Lower leg skin (tissue), 4 donors: ENCODE data around the gene CPLX4. TPM values are rescaled to one million over a fixed set of nuclear protein-coding genes. Genes with fewer than 3 reads are reported as not detected.

Experiments
- DNase-seq, 2 donors: peaks; one replicate each; pipeline ENCODE4 v3.0.0-alpha.2; 2019; ENCODE audit warnings: low spot score in 2 of 2
- H3K4me3 ChIP-seq: fragments of 200-600 bp; sonication (generic); 2 replicates; pipeline ENCODE4 v1.5.1; 2017; ENCODE audit warnings: mild to moderate bottlenecking, low read depth; ENCODE audit not compliant: poor library complexity, severe bottlenecking
- POLR2A ChIP-seq, 2 donors: fragments of 450-650 bp; IDR thresholded peaks; one replicate each; pipeline ENCODE4 v1.6.1; 2016 to 2017; ENCODE audit warnings: antibody characterized with exemption in 2 of 2, mild to moderate bottlenecking in 1 of 2, moderate library complexity in 1 of 2
- WGBS, 2 donors: methylation state at CpG; one replicate each; pipeline ENCODE4 v1.1.5; 2018; 5-methylcytosine and 5-hydroxymethylcytosine counted together
- intact Hi-C: fragments of 100-400 bp; cut with DNase I; formaldehyde crosslinking; loops from one replicate; pipeline ENCODE4 v1.15.0; 2023; ENCODE audit warnings: low total_unique reads
- total RNA-seq, 4 donors: library from RNA; depleted of rRNA; stranded (reverse); fragments of >200 nt; gene quantifications; one replicate each; pipeline ENCODE4 v1.1.0, GENCODE V29; 2016
- TF ChIP-seq, protein P1 (sequence below), 3 donors: fragments of 450-650 bp; IDR thresholded peaks; one replicate each; pipeline ENCODE4 v1.5.1; 2016; ENCODE audit warnings: antibody characterized with exemption in 3 of 3, mild to moderate bottlenecking in 3 of 3, moderate library complexity in 2 of 3

CPLX4 gene
- total RNA-seq, 4 donors from 2014 or later: not detected

DNA sequence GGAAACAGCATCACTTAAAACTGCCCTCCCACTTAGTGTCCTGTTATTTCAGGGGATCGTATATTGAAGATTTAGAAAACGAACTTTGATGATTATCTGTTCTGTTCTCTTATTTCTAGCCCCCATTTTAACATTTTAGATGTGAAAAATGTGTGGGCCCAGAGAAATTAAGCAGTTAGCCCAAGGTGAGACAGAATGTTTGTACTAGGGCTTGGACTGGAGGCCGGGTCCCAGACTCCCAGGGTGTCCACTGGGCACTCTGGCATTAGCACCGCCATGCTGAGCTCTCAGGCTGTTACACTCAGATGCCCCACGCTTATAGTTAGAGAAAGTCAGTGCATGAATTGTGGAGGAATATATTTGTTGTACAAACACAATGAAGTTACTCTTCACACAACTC, 39.7 kb downstream of the CPLX4 start:
- no peak for TF ChIP-seq POLR2A (IDR thresholded peaks at IDR 0.05)
- TF ChIP-seq, protein P1, sequence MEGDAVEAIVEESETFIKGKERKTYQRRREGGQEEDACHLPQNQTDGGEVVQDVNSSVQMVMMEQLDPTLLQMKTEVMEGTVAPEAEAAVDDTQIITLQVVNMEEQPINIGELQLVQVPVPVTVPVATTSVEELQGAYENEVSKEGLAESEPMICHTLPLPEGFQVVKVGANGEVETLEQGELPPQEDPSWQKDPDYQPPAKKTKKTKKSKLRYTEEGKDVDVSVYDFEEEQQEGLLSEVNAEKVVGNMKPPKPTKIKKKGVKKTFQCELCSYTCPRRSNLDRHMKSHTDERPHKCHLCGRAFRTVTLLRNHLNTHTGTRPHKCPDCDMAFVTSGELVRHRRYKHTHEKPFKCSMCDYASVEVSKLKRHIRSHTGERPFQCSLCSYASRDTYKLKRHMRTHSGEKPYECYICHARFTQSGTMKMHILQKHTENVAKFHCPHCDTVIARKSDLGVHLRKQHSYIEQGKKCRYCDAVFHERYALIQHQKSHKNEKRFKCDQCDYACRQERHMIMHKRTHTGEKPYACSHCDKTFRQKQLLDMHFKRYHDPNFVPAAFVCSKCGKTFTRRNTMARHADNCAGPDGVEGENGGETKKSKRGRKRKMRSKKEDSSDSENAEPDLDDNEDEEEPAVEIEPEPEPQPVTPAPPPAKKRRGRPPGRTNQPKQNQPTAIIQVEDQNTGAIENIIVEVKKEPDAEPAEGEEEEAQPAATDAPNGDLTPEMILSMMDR (IDR thresholded peaks at IDR 0.05): no peak
- 63 to 74% methylated on average over 5 of the region's 5 CpGs for WGBS, 2 donors
- no peak overlapping the region for H3K4me3 ChIP-seq
- no peak for DNase-seq
- intact Hi-C loops: no loop called here

DNA sequence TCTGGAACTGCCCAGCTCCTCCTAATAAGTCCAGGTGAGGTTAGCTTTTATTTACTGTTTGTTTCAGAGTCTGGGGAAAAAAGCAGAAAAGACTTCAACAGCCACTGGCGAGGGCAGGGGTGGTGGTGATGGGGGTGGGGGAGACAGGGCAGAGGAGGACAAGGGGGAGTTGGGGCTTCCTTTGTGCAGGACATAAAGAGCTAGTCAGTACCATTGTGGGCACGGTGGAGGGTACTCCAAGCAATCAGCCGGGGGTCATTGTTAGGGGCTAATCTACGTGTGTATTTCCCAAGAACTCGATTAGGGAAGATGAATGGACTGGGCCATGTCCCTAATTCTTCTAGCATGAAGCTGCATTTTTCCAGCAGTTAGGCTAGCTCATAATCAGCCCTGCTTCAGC, 42.4 kb downstream of the CPLX4 start:
- intact Hi-C loops: no loop called here
- WGBS, 2 donors: 47 to 52% methylated on average over 5 of the region's 5 CpGs

DNA sequence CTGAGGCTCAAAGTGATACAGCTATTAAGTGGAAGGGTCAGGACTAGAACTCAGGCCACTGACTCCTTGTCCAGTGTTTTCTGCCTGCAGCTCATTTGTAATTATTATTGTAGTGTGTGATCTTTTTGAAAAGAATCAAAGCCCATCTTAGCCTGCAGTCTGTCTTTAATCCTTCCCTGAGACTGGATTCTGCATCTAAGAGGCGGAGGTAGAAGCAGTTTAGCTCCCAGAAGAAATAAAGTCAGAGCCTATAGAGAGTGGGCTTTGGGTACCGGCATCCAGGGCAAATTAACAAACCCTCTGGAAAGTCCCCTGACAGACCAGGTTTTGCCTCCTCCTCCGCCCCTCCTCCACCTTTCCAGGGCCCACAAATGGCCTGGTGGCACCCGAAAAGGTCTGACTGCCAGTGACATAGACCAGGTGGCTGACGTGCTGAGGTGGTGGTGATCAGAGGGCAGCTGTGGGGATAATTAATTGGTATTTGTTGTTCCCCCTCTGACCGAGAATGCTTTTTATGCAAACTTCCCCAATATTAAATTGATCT, 43.0 kb downstream of the CPLX4 start:
- TF ChIP-seq POLR2A (IDR thresholded peaks at IDR 0.05): no peak
- TF ChIP-seq, protein P1 (IDR thresholded peaks at IDR 0.05): no peak
- intact Hi-C loops: no loop called here
- no peak overlapping the region for H3K4me3 ChIP-seq
- WGBS, 2 donors: 42 to 58% methylated on average over 6 of the region's 6 CpGs
- DNase-seq: no peak

More for the DNA sequence above, 42.4 kb downstream of the CPLX4 start:
- no peak for DNase-seq
- no peak overlapping the region for H3K4me3 ChIP-seq
- TF ChIP-seq, protein P1 (IDR thresholded peaks at IDR 0.05): no peak
- TF ChIP-seq POLR2A (IDR thresholded peaks at IDR 0.05): no peak

DNA sequence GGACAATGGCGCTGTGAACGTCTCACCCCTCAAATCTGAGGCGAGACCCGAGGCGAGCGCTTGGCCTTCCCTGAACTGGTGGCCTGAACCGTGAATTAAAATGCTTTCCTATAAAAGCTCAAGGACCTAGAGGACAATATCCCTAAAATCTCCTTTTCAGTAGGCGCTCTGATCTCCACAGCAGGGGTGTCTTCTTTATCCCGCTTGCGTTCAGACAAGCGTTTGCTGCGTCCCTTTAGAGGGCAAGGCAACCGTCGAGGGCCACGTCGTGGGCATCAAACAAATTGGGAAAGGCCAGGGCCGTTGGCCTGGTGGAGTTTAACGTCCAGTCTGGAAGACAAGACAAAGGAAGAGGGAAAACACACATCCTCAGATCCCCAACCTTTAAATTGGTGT, 43.9 kb downstream of the CPLX4 start:
- no peak for TF ChIP-seq POLR2A (IDR thresholded peaks at IDR 0.05)
- TF ChIP-seq, protein P1 (IDR thresholded peaks at IDR 0.05): no peak
- DNase-seq: no peak
- intact Hi-C loops: no loop called here
- no peak overlapping the region for H3K4me3 ChIP-seq
- WGBS, 2 donors: 40 to 52% methylated on average over 18 of the region's 18 CpGs

DNA sequence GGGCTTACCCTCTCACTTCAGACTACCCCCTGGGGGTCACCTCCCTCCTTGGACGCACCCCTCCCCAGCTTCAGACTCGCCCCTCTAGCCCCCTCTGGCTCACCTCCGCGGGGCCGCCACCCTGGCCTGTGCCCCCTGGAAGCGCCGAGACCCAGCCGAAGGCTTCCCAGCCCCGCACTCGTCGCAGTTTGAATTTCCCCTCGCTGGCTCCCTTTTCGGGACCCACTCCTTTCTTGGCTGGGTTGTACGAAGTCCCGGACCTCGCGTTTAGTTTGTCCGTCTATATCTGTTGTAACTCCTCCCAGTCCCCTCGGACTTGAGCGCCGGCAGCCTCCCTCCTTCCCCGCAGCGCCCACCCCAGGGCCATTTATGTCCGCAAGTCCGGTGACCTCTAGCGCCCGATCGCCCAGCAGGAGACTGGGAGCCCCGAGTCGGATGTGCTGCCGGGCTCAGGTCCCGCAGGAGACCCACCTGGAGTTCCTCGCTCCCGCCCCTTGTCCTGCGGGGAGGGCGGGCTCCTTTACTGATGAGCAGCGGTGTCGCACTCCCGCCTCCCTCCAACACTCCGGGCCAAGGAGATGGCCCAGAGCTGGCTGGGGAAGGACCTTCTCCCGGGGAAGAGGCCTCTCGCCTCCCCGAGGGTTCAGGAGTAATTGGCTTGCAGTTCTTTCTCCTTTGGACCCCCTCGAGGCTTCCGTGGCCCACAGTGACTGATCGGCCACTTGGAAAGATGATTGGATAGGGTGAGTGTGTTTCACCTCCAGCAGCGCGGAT, 44.5 kb downstream of the CPLX4 start:
- TF ChIP-seq, protein P1 (IDR thresholded peaks at IDR 0.05): no peak
- no peak for TF ChIP-seq POLR2A (IDR thresholded peaks at IDR 0.05)
- intact Hi-C loops: no loop called here
- no peak for DNase-seq
- WGBS, 2 donors: 11 to 20% methylated on average over 43 to 48 of the region's 48 CpGs
- no peak overlapping the region for H3K4me3 ChIP-seq
